HG03097 (cell line): Measurements from ENCODE around the gene TCL1B.
A peak's percentile ranks its signal among the peaks of the same experiment; 100 is the strongest.
"Not testable (repeated sequence)": the region's sequence is repeated elsewhere in the genome, so short reads cannot be mapped to it uniquely, and the experiment has no call there.

ENCODE experiments used
- ATAC-seq: cut with Tn5 transposase; IDR thresholded peaks from one replicate; pipeline ENCODE4 v1.9.1; 2021; ENCODE audit not compliant: unreplicated experiment, low FRiP score

The TCL1B gene

DNA sequence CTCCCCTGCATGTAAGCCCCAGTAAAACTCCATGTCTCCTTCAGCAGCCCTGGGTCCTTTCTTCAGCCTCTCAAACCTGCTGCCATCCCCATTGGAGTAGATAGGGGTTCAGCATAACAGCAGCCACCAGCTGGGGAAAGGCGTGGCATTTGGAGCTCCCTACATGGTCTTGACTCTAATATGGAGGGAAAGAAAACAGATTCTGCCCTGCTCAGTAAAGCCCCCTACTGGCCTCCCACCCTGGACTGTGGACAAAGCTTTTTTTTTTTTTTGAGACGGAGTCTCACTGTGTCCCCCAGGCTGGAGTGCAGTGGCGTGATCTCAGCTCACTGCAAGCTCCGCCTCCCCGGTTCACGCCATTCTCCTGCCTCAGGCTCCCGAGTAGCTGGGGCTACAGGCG lies 20.7 kb upstream of the TCL1B start:
- not testable (repeated sequence) for ATAC-seq

DNA sequence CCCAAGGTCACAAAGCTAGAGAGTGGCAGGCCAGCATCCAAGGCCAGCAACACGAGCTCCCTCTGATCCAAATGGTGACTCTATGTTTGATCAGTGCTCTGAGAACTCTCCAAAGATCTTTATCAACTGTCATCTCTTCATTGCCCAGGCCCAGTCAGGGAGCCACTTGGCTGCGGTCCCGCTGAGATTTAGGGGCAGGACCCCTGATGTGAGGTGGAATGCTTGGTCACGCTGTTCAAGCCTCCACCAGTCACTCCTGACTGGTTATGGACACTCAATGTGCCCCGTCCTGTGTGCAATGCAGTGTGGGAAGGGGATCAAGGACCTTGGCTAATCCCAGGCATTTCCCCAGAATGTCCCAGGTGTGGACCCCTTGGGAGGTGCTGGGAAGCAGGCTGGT lies 19.8 kb upstream of the TCL1B start:
- no peak for ATAC-seq

DNA sequence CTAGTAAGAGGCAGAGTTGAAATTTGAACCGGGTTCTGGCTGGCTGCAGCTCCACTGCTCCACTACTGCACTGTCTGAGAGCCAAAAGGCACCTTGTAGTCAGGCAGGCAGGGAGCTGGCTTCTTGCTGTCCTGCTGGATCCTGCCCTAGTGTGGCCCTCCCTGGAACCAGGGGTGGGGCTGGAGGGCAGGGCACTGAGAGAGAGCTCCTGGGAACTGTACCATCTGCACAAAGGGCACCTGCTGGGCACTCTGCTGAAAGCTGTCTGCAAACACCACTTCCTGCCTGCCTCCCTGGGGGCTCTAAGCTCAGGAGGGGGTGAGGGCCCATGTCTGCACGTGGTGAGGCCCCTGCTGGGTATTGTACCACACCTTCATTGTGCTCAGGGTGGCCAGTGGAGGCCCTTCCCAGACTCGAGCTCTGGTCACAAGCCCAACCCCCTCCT lies 19.0 kb upstream of the TCL1B start:
- no peak for ATAC-seq

DNA sequence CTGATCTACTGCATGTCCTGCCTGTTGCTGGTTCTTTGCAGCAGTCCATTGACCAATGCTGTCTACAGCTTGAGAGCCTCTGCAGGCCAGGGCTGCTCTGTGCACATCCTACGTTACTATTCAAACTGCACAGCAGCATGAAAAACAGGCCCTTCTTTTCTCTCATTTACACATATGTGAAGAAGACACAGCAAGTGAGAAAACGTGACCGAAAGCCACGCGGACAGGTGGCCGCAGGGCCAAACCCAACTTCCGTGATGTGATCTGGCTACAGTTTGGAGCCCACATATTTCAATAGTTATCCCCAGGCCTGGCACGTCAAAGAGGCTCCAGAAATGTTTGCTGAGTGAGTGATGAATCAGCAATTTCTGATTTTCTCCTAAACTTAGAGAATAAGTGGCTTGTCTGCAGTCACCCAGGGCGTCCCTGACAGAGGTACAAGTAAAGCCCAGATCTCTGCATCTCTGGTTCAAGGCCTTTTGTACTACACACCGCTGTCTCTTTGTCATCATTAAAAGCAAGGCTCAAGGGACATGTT lies 17.9 kb upstream of the TCL1B start:
- ATAC-seq: no peak

DNA sequence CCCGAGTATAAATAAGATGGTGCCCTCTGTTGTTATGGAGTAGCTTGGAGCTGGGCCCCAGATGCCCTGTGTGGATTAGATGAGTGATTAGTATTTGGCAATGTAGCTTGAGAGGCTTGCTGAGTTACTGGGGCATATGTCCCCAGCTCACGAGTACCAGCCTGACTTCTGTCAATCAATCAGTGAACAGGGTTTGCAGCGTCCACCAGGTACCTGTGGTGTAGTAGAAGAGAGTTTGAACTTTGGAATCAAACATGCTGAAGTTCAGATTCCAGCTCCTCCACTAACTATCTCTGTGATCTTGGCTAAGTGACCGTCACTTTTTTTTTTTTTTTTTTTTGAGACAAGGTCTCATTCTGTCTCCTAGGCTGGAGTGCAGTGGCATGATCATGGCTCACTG lies 11.6 kb upstream of the TCL1B start:
- no peak for ATAC-seq

DNA sequence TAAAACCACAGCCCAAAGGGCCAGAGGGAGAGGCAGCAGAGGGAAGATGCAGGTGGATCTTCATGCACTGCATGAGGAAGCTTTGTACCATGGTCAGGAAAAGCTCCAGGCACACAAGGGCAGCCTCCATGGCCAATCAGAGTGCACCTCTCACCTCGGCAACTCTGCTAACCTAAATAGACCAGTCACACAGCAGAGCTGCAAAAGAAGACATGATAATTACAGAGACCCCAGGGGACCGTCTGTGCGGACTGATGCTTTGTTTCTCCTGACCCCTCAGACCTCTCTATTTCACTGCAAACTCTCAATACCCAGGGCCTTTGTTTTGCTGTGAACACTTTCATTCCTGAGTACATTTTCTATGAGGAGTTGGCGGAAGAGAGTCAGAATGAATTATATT lies 10.7 kb upstream of the TCL1B start:
- no peak for ATAC-seq

DNA sequence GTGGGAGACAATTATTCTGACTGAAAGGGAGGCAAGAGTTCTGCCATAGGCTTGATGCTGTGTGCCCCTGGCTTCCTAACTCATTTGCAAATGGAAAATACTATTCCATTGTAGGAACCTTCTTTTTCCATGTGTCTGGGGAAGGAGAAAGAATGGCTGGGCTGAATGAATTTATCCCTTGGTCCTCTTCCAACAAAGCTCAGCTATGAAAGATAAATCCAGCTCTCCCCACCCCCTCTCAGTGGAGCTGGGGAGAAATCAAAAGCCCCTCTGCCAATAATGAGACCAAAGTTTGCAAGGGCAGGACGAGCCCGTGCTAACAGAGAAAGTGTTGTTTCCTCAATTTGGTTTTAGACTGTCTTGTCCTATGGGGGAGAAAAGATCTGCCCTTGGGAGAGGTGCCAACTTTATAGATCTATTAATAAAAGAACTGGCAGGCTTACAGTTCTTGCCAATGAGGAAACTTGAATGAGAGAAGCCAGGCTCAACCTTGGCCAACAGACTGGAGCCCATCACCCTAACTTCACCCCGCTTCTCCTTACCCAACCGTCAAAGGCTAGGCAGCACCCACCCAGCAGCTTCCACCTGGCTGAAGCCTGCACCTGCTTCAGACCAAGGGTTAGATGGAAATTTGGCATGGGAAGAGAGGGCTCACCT lies 8.9 kb upstream of the TCL1B start:
- no peak for ATAC-seq

DNA sequence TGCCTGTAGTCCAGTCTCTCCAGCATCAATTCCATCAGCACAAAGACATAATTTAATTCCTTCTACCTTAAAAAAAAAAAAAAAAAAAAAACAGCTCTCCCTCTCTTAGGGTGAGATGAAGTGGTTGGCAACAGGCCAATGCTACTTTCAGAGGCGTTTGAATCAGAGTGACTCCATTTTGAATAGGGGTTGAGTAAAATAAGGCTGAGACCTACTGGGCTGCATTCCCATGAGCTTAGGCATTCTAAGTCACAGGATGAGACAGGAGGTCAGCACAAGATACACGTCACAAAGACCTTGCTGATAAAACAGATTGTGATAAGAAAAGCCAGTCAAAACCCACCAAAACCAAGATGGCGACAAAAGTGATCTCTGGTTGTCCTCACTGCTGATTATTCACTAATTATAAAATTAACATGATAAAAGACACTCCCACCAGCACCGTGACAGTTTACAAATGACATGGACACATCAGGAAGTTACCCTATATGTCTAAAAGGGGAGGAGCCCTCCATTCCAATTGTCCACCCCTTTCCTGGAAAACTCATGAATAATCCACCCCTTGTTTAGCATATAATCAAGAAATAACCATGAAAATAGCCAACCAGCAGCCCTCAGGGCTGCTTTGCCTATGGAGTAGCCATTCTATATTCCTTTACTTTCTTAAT lies 6.9 kb upstream of the TCL1B start:
- ATAC-seq: no peak

DNA sequence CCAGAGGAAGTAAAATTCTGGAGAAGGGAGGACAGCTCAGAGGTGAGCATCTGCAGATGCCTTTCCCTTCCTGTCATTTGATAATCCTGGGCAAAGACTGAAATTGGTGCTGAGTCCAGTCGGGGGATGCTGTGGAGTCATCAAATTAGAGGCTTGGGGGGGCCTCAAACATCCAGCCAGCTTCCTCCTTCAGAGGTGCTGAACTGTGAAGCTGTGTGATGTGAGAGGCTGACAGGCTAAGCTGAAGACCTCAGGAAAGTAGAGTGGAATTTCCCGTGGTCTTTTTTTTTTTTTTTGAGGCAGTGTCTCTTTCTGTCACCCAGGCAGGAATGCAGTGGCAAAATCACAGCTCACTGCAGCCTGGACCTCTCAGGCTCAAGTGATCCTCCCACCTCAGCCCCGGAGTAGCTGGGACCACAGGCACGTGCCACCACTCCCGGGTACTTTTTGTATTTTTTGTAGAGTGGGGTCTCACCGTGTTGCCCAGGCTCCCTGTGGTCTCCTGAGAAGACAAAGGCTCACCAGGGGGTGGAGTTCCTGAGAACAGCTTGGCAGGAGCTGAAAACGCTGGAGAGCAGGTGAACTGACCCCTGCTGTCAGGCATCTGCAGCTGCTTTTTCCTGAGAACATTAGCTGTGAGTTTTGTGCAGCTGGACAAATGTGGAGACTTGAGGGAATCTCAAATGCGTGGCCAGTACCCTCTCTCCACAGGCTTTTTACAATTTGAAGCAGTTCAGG lies 6.1 kb upstream of the TCL1B start:
- ATAC-seq: no peak

DNA sequence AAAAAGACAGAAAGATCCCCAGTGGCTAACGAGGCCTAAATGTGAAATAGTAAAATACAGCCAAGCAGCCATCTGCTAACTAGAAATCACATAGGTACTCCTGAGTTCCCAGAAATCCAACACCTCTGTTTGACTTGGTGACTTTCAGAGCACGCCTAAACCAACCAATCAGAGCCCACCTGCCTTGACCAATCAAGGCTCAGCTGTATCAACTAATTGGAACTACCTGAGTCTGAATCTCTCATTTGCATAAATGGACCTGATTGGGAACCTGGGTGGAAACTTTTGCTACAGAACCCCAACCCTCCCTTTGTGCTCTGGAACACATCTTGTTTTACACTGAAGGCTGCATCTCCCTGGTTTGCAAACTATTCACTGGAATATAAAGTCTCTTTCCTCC lies 5.1 kb upstream of the TCL1B start:
- no peak for ATAC-seq

DNA sequence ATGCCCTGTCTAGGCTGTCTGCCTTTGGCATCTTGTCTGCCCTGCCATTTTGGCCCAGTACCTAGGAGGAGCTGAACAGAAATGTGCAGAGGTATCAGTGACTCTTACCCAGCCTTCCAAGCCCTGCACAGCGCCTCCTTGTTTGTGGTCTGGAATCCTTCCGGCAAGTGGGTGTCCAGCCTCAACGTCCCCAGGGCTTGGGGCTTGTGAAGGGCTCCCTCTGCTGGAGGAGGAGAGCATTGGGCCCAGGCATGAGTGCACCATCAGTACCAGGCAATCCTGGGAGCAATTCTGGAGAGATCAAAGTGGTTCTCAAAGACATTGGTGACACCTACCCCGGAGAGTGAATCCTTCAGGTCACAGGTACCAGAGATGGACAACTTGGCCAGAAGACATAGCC lies 2.4 kb upstream of the TCL1B start:
- ATAC-seq: no peak

DNA sequence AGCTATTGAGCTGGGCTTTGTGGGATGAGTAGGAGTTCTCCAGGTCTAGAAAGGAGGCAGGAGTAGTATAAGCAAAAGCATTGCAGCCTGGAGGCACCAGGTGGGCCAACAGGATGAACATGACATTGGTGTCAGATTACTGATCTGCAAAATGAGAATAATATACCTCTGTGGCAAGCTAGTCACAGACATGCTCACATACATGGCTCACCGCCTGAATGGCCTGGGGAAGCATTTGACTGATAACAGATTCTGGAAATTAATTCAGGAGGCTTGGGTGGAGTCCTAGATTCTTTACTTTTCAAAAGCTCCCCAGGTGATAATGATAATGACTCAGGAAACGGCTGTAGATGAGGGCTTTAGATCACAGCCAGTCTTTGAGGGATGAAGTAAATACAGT lies 709 bp downstream of the TCL1B start:
- ATAC-seq: no peak

DNA sequence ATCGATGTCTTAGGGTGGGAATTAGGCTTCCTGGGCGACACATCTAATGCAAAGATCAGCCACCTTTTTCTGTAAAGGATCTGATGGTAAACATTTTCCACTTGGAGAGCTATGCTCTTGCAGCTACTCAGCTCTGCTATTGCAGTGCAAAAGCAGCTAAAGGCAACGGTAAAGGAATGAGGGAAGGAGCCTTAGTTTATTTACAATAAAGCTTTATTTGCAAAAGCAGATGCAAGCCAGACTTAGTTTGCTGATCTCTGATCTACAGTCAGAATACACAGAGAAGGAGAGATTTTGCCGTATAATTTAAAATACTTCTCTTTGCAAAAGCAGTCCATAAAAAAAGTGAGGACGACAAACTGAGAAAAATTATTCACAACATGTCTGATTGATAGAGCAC lies 3.2 kb downstream of the TCL1B start:
- ATAC-seq: no peak

DNA sequence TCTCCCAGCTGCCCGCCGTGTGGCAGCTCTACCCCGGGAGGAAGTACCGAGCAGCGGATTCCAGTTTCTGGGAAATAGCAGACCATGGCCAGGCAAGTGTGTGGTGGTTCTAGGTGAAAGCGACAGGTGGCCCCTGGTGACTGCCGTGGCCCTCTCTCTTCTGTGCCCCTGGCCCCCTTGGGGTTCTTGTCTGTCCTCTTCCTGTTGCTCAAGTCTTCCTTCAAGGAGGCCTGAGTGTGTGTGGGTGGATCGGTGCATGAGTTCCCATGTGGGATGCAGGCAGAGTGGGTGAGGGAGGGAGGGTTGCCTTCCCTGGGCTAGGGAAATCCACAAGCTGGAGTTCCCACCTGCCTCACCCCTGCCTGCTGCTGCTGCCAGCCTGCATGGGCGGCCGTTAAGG lies 4.6 kb downstream of the TCL1B start:
- no peak for ATAC-seq

DNA sequence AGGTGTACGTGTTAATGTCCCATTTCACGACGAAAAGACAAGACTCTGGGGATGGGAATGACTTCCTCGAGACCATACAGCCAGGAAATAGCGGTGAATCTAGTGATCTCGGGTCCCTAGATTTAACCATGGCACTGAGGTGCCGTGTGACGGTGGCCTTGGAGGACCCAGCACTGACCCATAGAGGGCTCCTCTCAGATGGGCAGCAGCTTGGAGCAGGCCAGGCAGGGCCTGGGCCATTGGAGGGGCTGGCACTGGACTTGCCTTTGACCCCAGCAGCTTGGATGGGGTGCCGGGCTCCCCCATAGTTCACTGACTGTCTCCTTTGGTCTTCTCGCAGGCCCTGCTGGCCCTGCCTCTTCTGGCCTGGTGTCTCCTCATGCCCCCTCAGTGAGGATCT lies 5.4 kb downstream of the TCL1B start:
- ATAC-seq: no peak

DNA sequence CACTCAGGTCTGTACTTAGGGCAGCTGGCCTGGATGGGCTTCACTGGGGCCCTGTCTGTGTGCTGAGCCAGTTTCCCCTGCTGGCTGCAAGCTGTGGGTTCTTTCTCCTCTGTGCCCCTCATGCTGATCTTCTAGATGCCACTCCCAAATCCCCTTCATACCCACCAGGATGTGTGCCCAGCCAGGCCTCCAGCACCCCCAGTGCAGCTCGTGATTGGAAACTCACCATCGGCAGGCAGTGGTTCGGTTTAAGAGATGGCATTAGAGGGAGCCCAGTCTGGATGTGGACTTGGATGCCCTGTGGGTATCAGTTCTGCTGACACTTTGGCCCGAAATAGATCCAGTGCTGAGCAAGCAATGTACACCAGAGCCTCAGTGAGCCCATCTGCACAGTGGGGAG lies 5.9 kb downstream of the TCL1B start:
- no peak for ATAC-seq

DNA sequence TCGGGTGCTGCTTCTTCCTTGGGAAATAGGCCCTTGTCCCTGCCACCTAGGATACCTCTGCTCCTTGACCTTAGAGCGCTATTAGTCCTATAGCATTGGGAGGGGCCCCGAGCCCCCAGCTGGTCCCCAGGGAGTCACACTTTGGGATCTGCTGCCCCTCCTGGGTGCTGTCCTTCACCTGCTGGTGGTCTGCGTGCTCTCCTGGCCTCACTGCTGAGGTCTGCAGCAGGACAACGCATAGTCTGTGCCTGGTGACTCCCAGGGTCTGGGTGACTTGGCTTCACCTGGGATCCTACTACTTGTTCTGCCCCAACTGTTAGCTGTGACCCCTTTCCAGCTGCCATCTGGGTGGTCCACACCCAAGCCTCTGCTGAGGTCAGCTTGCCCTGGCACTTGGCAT lies 8.8 kb downstream of the TCL1B start:
- no peak for ATAC-seq

DNA sequence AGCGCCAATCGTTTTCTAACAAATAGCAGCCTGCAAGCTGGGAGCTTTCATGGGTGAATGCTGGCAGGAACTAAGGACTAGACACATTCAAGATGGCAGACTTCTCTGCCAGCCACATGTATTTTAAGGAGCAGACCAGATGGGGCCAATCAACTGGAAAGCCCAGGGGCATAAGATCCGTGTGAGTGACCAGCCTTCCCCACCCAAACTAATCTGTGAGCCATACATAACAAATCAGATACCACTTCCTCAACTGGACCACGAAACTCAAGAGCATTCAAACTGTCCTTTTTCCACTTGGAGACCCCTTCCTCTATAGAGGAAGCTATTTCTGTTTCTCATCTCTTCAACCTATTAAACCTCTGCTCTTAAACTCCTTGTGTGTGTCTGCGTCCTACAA lies 9.7 kb downstream of the TCL1B start:
- no peak for ATAC-seq

DNA sequence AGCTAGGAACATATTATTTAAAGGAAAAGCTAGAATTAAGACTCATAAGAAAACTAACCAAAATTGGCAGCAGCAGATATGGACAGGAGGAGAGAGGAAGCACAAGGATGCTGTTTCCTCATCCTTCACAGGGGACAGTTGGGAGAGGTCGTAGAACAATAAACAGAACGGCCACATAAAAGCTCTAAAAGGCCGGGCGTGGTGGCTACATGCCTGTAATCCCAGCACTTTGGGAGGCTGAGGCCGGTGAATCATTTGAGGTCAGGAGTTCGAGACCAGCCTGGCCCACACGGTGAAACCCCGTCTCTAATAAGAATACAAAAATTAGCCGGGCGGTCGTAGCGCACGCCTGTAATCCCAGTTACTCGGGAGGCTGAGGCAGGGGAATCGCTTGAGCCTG lies 10.5 kb downstream of the TCL1B start:
- no peak for ATAC-seq

DNA sequence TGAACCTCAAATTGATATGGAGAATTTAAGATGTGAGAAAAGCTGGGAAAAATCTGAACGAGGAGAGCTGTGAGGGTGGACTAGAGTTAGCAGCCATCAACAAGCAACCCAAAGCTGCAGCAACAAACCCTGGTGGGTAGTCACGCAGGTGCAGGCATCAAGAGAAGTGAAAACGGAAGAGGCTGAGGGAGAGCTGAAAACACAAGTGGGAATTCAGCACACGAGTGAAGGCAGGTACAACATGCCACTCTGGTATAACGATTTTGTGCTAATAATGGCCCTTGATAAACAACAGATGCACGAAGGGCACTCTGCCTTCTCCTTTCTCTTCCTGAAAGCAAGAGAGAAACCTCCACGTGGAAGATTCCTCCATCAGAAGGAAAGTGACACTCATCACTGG lies 11.5 kb downstream of the TCL1B start:
- peak; percentile 49 for ATAC-seq

DNA sequence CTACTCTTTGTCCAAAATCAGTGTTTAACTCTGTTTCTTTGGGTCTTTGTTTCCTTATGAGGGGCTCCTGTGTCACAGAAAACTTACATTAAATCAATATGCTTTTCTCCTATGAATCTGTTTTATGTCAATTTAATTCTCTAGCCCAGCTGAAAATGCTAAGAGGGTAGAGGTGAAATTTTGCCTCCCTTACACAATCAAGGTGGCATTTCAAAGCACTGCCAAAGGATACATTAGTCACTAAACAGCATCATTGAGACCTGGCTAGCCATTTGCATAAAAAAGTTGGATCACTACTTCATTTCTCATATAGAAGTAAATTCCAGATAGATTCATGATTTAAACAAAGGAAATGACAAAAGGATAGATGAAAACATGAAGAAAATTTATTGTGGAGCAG lies 12.1 kb downstream of the TCL1B start:
- no peak for ATAC-seq

DNA sequence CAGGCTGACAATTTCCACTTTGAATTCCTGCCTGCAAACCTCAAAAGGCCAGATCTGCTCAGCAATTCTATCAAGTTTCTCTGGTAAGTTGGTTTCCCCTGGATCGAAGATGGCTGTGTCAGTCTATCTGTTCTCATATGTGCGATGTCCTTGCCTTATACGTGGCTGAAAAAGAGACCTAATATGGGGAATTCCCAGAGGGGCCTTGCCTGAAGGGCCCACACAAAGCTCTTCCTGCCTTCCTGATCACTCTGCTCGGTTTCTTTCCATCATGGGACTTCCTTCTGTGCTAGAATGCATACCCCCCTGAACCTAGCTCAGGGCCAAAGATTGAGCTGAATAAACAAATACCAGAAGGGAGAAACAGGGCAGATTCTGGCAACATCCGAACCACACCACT lies 13.2 kb downstream of the TCL1B start:
- no peak for ATAC-seq
